IMR-90 (cell line): ENCODE measurements around the gene CLSTN1. TPM values are rescaled to one million over a fixed set of nuclear protein-coding genes. Genes with fewer than 3 reads are reported as not detected.

Experiments used
- ATAC-seq: fragments of 200-7000 bp; cut with Tn5 transposase; 2 replicates; pipeline ENCODE4 v1.9.1; 2020; ENCODE audit warnings: low read depth, mild to moderate bottlenecking, moderate library complexity
- BruUV-seq: library from RNA; stranded (reverse); fragments of 400-500 nt; replicated peaks from 2 replicates; lab custom pipeline; 2021; lab: Mats Ljungman, UMichigan
- CTCF ChIA-PET: fragments of 300-600 bp; formaldehyde crosslinking; extraction: SDS; loops from one replicate; lab custom pipeline; 2021; ENCODE audit warnings: antibody characterized with exemption; lab: Yijun Ruan, JAX
- POLR2A ChIA-PET: fragments of 300-600 bp; sonication (Branson Sonifier 250); formaldehyde crosslinking; loops from one replicate; lab custom pipeline; 2022; ENCODE audit warnings: antibody characterized with exemption; ENCODE audit not compliant: unreplicated experiment; lab: Charles Lee
- DNase-seq: peaks from one replicate; pipeline ENCODE4 v3.0.0; 2013
- H2AFZ ChIP-seq: replicated peaks from 2 replicates; pipeline ENCODE3; 2013; ENCODE audit warnings: low read length, mild to moderate bottlenecking; ENCODE audit not compliant: poor library complexity
- H2AK5ac ChIP-seq: 2 replicates; pipeline ENCODE4 v1.6.1; 2013; ENCODE audit warnings: low read depth, low read length, inconsistent platforms
- H2AK9ac ChIP-seq: replicated peaks from 2 replicates; pipeline ENCODE3; 2013; ENCODE audit warnings: mild to moderate bottlenecking, low read depth, low read length, moderate library complexity; ENCODE audit not compliant: poor library complexity
- H2BK120ac ChIP-seq: 2 replicates; pipeline ENCODE4 v1.6.1; 2013; ENCODE audit warnings: low read depth, low read length, inconsistent platforms
- H2BK15ac ChIP-seq: 3 replicates; pipeline ENCODE4 v1.6.1; 2013; ENCODE audit warnings: low read depth, low read length, inconsistent platforms
- H2BK20ac ChIP-seq: 2 replicates; pipeline ENCODE4 v1.6.1; 2013; ENCODE audit warnings: low read depth, mild to moderate bottlenecking, inconsistent platforms, low read length, moderate library complexity
- H2BK5ac ChIP-seq: 2 replicates; pipeline ENCODE4 v1.6.1; 2013; ENCODE audit warnings: mild to moderate bottlenecking, low read depth, low read length, inconsistent platforms; ENCODE audit not compliant: poor library complexity, severe bottlenecking
- H3K14ac ChIP-seq: replicated peaks from 2 replicates; pipeline ENCODE4 v1.6.1; 2013; ENCODE audit warnings: low read depth, low read length, inconsistent platforms
- H3K18ac ChIP-seq: 2 replicates; pipeline ENCODE4 v1.6.1; 2013; ENCODE audit warnings: low read depth, low read length, control low read depth
- H3K23ac ChIP-seq: 2 replicates; pipeline ENCODE4 v1.6.1; 2013; ENCODE audit warnings: low read depth, low read length, inconsistent platforms
- H3K27ac ChIP-seq: 2 replicates; pipeline ENCODE4 v1.5.1; 2013; ENCODE audit warnings: mild to moderate bottlenecking, control low read depth, low read length; ENCODE audit not compliant: insufficient read depth
- H3K27me3 ChIP-seq: 2 replicates; pipeline ENCODE4 v1.6.1; 2013; ENCODE audit warnings: low read length; ENCODE audit not compliant: control insufficient read depth, insufficient read depth
- H3K36me3 ChIP-seq: 2 replicates; pipeline ENCODE4 v1.6.1; 2013; ENCODE audit warnings: low read length, mixed read lengths; ENCODE audit not compliant: control insufficient read depth, insufficient read depth
- H3K4ac ChIP-seq: 2 replicates; pipeline ENCODE4 v1.6.1; 2013; ENCODE audit warnings: low read depth, low read length, inconsistent platforms
- H3K4me1 ChIP-seq: 2 replicates; pipeline ENCODE4 v1.6.1; 2013; ENCODE audit warnings: low read length, mixed read lengths; ENCODE audit not compliant: control insufficient read depth, insufficient read depth
- H3K4me2 ChIP-seq: 2 replicates; pipeline ENCODE4 v1.6.1; 2013; ENCODE audit warnings: low read depth, mild to moderate bottlenecking, control low read depth, low read length, moderate library complexity
- H3K4me3 ChIP-seq: 2 replicates; pipeline ENCODE4 v1.5.1; 2013; ENCODE audit warnings: low read depth, mild to moderate bottlenecking, control low read depth, low read length, moderate library complexity; ENCODE audit not compliant: insufficient read depth
- H3K56ac ChIP-seq: 2 replicates; pipeline ENCODE4 v1.6.1; 2013; ENCODE audit warnings: low read length, inconsistent platforms; ENCODE audit not compliant: insufficient read depth; ENCODE audit errors: extremely low read depth
- H3K79me1 ChIP-seq, 2 experiments: 2 replicates each; pipeline ENCODE4 v1.6.1; 2013; ENCODE audit warnings: low read length in 2 of 2, inconsistent platforms in 1 of 2, low read depth in 1 of 2
- H3K9ac ChIP-seq: 2 replicates; pipeline ENCODE4 v1.6.1; 2013; ENCODE audit warnings: low read depth, low read length, control low read depth
- H3K9me1 ChIP-seq: 2 replicates; pipeline ENCODE4 v1.6.1; 2013; ENCODE audit warnings: low read length, inconsistent platforms; ENCODE audit not compliant: insufficient read depth
- H3K9me3 ChIP-seq: 2 replicates; pipeline ENCODE4 v1.6.1; 2013; ENCODE audit warnings: low read length; ENCODE audit not compliant: control insufficient read depth, insufficient read depth
- H4K20me1 ChIP-seq: 2 replicates; pipeline ENCODE4 v1.6.1; 2013; ENCODE audit warnings: low read length, inconsistent platforms; ENCODE audit not compliant: insufficient read depth
- H4K5ac ChIP-seq: 2 replicates; pipeline ENCODE4 v1.6.1; 2013; ENCODE audit warnings: mild to moderate bottlenecking, low read depth, low read length, control low read depth
- H4K8ac ChIP-seq, 2 experiments: 2 replicates each; pipeline ENCODE4 v1.6.1; 2013; ENCODE audit warnings: low read depth in 2 of 2, low read length in 2 of 2, control low read depth in 1 of 2, inconsistent platforms in 1 of 2
- H4K91ac ChIP-seq: 2 replicates; pipeline ENCODE4 v1.6.1; 2013; ENCODE audit warnings: low read depth, low read length, inconsistent platforms; ENCODE audit not compliant: insufficient read depth
- BHLHE40 ChIP-seq: fragments of 150-350 bp; IDR thresholded peaks from 2 replicates; pipeline ENCODE4 v1.6.1; 2016; ENCODE audit warnings: mild to moderate bottlenecking, low read depth, low read length
- FOS ChIP-seq: fragments of 150-350 bp; IDR thresholded peaks from 2 replicates; pipeline ENCODE4 v1.6.1; 2016; ENCODE audit warnings: low read depth, low read length
- MAFK ChIP-seq: IDR thresholded peaks from 2 replicates; pipeline ENCODE4 v1.6.1; 2012; ENCODE audit warnings: low read depth, low read length, improper control_type of control experiment
- WGBS, 2 experiments: methylation state at CpG; one replicate each; pipeline versions ENCODE4 v1.1.5 to v1.1.7; 2013; ENCODE audit warnings: missing lambda C conversion rate in 2 of 2; ENCODE audit not compliant: insufficient read length in 1 of 2; ENCODE audit errors: extremely low coverage in 2 of 2; 5-methylcytosine and 5-hydroxymethylcytosine counted together
- dilution Hi-C: fragments of 300-500 bp; cut with HindIII; formaldehyde crosslinking; loops from one replicate; pipeline ENCODE4 v1.14.3; 2018; ENCODE audit warnings: low sequenced_read_pairs; ENCODE audit not compliant: unreplicated experiment
- in situ Hi-C: fragments of 300-500 bp; cut with MboI; formaldehyde crosslinking; loops from 3 replicates; pipeline ENCODE4 v1.14.3; 2019; ENCODE audit warnings: low sequenced_read_pairs, inconsistent platforms, mixed read lengths
- intact Hi-C: fragments of 100-400 bp; cut with micrococcal nuclease; formaldehyde crosslinking; loops from 2 replicates; pipeline ENCODE4 v1.10.0; 2022
- polyA plus RNA-seq, 3 experiments: library from polyadenylated mRNA; depleted of rRNA; stranded (reverse); fragments of >200 nt; gene quantifications; 2 replicates each; pipeline ENCODE4 v1.2.3, GENCODE V29; 2012; ENCODE audit warnings: low replicate concordance in 1 of 3
- total RNA-seq: library from RNA; depleted of rRNA; stranded (reverse); fragments of >200 nt; gene quantifications from 2 replicates; pipeline ENCODE4 v1.2.3, GENCODE V29; 2012

CLSTN1 gene
- total and polyA plus RNA-seq, 2 of the 4 experiments (the other 2 are of a cell fraction) = 30.1 to 72.2 TPM

- intact Hi-C loops (no loop called here), in situ Hi-C loops (no loop called here), dilution Hi-C loops (no loop called here)
- Histone ChIP-seq H3K14ac (peak overlapping the region; percentile 67), H2AK5ac (peak overlapping the region; percentile 37; the same call in 1 of the 2 replicates), H3K4me2 (peak overlapping the region; percentile 78), H4K91ac (peak overlapping the region; percentile 19; the same call in 1 of the 2 replicates), H3K56ac (no peak overlapping the region), H3K23ac (peak overlapping the region; percentile 69; the same call in 1 of the 2 replicates), H3K4me3 (peak overlapping the region; percentile 54), H2BK20ac (no peak overlapping the region), H3K9ac (peak overlapping the region; percentile 37), H3K18ac (peak overlapping the region; percentile 44), H3K9me1 (peaks cover 14% of the 10 kb centered on the region), H4K8ac (peak overlapping the region; percentile 59 to 89; a peak in 3 of 4 replicates), H2BK5ac (peak overlapping the region; percentile 1), H3K36me3 (no peaks in the 10 kb centered on the region), H4K5ac (peak overlapping the region; percentile 13; the same call in 1 of the 2 replicates), H3K79me1 (peaks cover 6 to 30% of the 10 kb centered on the region in 2 experiments), H2AK9ac (peak overlapping the region; percentile 74), H3K4ac (peak overlapping the region; percentile 20), H3K4me1 (peaks cover 18% of the 10 kb centered on the region), H2BK15ac (no peak overlapping the region), H3K27me3 (no peaks in the 10 kb centered on the region), H4K20me1 (0 out of 2 replicates have a peak, but pooled peaks cover 7% of the 10 kb centered on the region), H2AFZ (peak overlapping the region; percentile 85), H3K9me3 (no peaks in the 10 kb centered on the region), H3K27ac (peak overlapping the region; percentile 6; the same call in 1 of the 2 replicates), H2BK120ac (no peak overlapping the region)
- DNase-seq (peak; percentile 21), ATAC-seq (peak; percentile 33)
- WGBS, 2 experiments = 0% methylated on average over 8 of the region's 34 CpGs; no CpG with 5 or more reads in 1 of the 2 experiments
- ChIA-PET POLR2A (interaction anchor here (0.6 kb wide), 1 partner anchor 33 kb away, joined by 4 read pairs; no protein-coding TSS in a partner anchor), CTCF (no interaction called here)
- BruUV-seq = no TSS peak
- TF ChIP-seq BHLHE40 (peak; percentile 53; the same call in 1 of the 2 replicates), MAFK (no peak), FOS (no peak)
Measured at GRCh38 chr1:9687874-9688582, 135.7 kb downstream of the CLSTN1 start.
